Calu3 (cell line): ENCODE measurements around the gene PPP1R36. TPM values are rescaled to one million over a fixed set of nuclear protein-coding genes. Genes with fewer than 3 reads are reported as not detected.

Experiments
- BruUV-seq: library from RNA; stranded (reverse); fragments of 400-500 nt; replicated peaks from 2 replicates; lab custom pipeline; 2021; lab: Mats Ljungman, UMichigan
- CTCF ChIA-PET: fragments of 300-600 bp; sonication (Branson Sonifier 250); formaldehyde crosslinking; loops from one replicate; lab custom pipeline; 2022; ENCODE audit warnings: antibody characterized with exemption; lab: Charles Lee
- DNase-seq: peaks from one replicate; pipeline ENCODE4 v3.0.0; 2022
- H3K27ac Mint-ChIP-seq: one replicate; pipeline ENCODE4 v1.8.0; 2022; ENCODE audit warnings: mixed read lengths; ENCODE audit not compliant: unreplicated experiment
- H3K27me3 Mint-ChIP-seq: one replicate; pipeline ENCODE4 v1.8.0; 2022; ENCODE audit warnings: mixed read lengths; ENCODE audit not compliant: unreplicated experiment
- H3K36me3 Mint-ChIP-seq: one replicate; pipeline ENCODE4 v1.8.0; 2022; ENCODE audit warnings: mild to moderate bottlenecking, moderate library complexity, mixed read lengths; ENCODE audit not compliant: insufficient read depth, unreplicated experiment
- H3K4me1 Mint-ChIP-seq: one replicate; pipeline ENCODE4 v1.8.0; 2022; ENCODE audit warnings: mild to moderate bottlenecking, low read depth, mixed read lengths; ENCODE audit not compliant: unreplicated experiment
- H3K4me3 Mint-ChIP-seq: one replicate; pipeline ENCODE4 v1.8.0; 2022; ENCODE audit warnings: mild to moderate bottlenecking, low read depth, moderate library complexity, mixed read lengths; ENCODE audit not compliant: unreplicated experiment
- H3K9me3 Mint-ChIP-seq: one replicate; pipeline ENCODE4 v1.8.0; 2022; ENCODE audit warnings: low read depth, mixed read lengths; ENCODE audit not compliant: unreplicated experiment
- CTCF ChIP-seq: fragments of 200-600 bp; IDR thresholded peaks from one replicate; pipeline ENCODE4 v1.8.0; 2022; ENCODE audit warnings: antibody characterized with exemption; ENCODE audit not compliant: unreplicated experiment
- intact Hi-C: fragments of 100-400 bp; cut with micrococcal nuclease; formaldehyde crosslinking; loops from one replicate; pipeline ENCODE4 v1.10.0; 2022; ENCODE audit not compliant: unreplicated experiment
- total RNA-seq: library from RNA; stranded (reverse); gene quantifications from 2 replicates; pipeline ENCODE4 v1.2.3, GENCODE V29; 2022

PPP1R36 gene
- total RNA-seq, 1 experiment from 2014 or later = 0.40 TPM

GRCh38 chr14:64502456-64502855 is 47.3 kb upstream of the PPP1R36 start:
- Mint-ChIP-seq H3K36me3 (peaks cover 58% of the 10 kb centered on the region), H3K4me3 (peak overlapping the region; percentile 82), H3K27me3 (no peaks in the 10 kb centered on the region), H3K4me1 (peaks cover 14% of the 10 kb centered on the region), H3K9me3 (no peaks in the 10 kb centered on the region), H3K27ac (peak overlapping the region; percentile 99)
- intact Hi-C loops = no loop called here
- DNase-seq = no peak
- no TSS peak for BruUV-seq
- CTCF ChIA-PET = interaction anchor here (0.6 to 1.0 kb wide), 2 partner anchors 135 to 710 kb away, joined by 3 to 4 read pairs; no protein-coding TSS in a partner anchor
- no peak for TF ChIP-seq CTCF

GRCh38 chr14:64502887-64503433 is 46.8 kb upstream of the PPP1R36 start:
- H3K4me3 Mint-ChIP-seq = peak overlapping the region; percentile 82
- BruUV-seq = TSS peak; percentile 39
- H3K27me3 Mint-ChIP-seq = no peaks in the 10 kb centered on the region
- CTCF ChIA-PET = interaction anchor here (1.0 kb wide), 1 partner anchor 134 kb away, joined by 3 read pairs; no protein-coding TSS in a partner anchor
- H3K4me1 Mint-ChIP-seq = peaks cover 19% of the 10 kb centered on the region
- H3K9me3 Mint-ChIP-seq = no peaks in the 10 kb centered on the region
- no peak for TF ChIP-seq CTCF
- no peak for DNase-seq
- H3K27ac Mint-ChIP-seq = peak overlapping the region; percentile 99
- H3K36me3 Mint-ChIP-seq = peaks cover 58% of the 10 kb centered on the region
- intact Hi-C loops = no loop called here

GRCh38 chr14:64503434-64504309 is 46.1 kb upstream of the PPP1R36 start, which contains the start of gene ZBTB25:
Gene ZBTB25 (minus strand): TSS chr14:64503838. CDS start chr14:64490533, 13,305 bp downstream.
- no peak for TF ChIP-seq CTCF
- Mint-ChIP-seq H3K9me3 (no peaks in the 10 kb centered on the region), H3K4me1 (peaks cover 26% of the 10 kb centered on the region), H3K36me3 (peaks cover 58% of the 10 kb centered on the region), H3K27ac (peak within 1 kb of the TSS; percentile 99), H3K4me3 (peak within 1 kb of the TSS; percentile 82), H3K27me3 (no peaks in the 10 kb centered on the region)
- no TSS peak for BruUV-seq
- intact Hi-C loops = no loop called here
- CTCF ChIA-PET = no interaction called here
- peak; percentile 90 for DNase-seq

GRCh38 chr14:64504310-64504896 is 45.4 kb upstream of the PPP1R36 start, which contains the start of gene ZBTB1:
Gene ZBTB1 (plus strand): TSS chr14:64504770. CDS start chr14:64521505, 16,735 bp downstream.
- intact Hi-C loops = no loop called here
- Mint-ChIP-seq H3K27me3 (no peaks in the 10 kb centered on the region), H3K4me3 (peak within 1 kb of the TSS; percentile 82), H3K27ac (peak within 1 kb of the TSS; percentile 99), H3K4me1 (peaks cover 33% of the 10 kb centered on the region), H3K36me3 (peaks cover 58% of the 10 kb centered on the region), H3K9me3 (no peaks in the 10 kb centered on the region)
- TF ChIP-seq CTCF = no peak
- CTCF ChIA-PET = no interaction called here
- peak; percentile 82 for DNase-seq
- no TSS peak for BruUV-seq
